GM12874 (cell line): Measurements from ENCODE around the gene TCHP.

Experiments used
- CTCF ChIP-seq: IDR thresholded peaks from 2 replicates; pipeline ENCODE4 v1.5.1; 2011; ENCODE audit warnings: low read depth, mild to moderate bottlenecking, control low read depth, low read length, moderate library complexity; ENCODE audit not compliant: insufficient read depth

The TCHP gene

GRCh38 chr12:109899783-109900751 lies at the start of gene TCHP:
Gene TCHP, plus strand, starts transcription at chr12:109900274. Its CDS starts 2,753 bp downstream, at chr12:109903027.
- TF ChIP-seq CTCF = peak; percentile 15; the same call in 1 of the 2 replicates

GRCh38 chr12:109855377-109855776 lies 44.7 kb upstream of the TCHP start:
- no peak for TF ChIP-seq CTCF

- no peak for TF ChIP-seq CTCF
Observed at GRCh38 chr12:109857715-109858114, 42.4 kb upstream of the TCHP start.

GRCh38 chr12:109858764-109859163 lies 41.3 kb upstream of the TCHP start:
- no peak for TF ChIP-seq CTCF

GRCh38 chr12:109860977-109861376 lies 39.1 kb upstream of the TCHP start:
- no peak for TF ChIP-seq CTCF

GRCh38 chr12:109861689-109862314 lies 38.3 kb upstream of the TCHP start:
- no peak for TF ChIP-seq CTCF

GRCh38 chr12:109863847-109864712 lies 36.0 kb upstream of the TCHP start:
- TF ChIP-seq CTCF = no peak
